HEK293 (cell line): Measurements from ENCODE around the gene GPHN.

Source experiments
- YY2 ChIP-seq: fragments of 450-650 bp; formaldehyde crosslinking; IDR thresholded peaks from 2 replicates; pipeline ENCODE4 v1.5.1; 2016; ENCODE audit warnings: missing biosample characterization, missing genetic modification characterization
- ZBTB20 ChIP-seq: fragments of 450-650 bp; formaldehyde crosslinking; IDR thresholded peaks from 2 replicates; pipeline ENCODE4 v1.5.1; 2016; ENCODE audit warnings: missing biosample characterization, missing genetic modification characterization
- ZNF112 ChIP-seq: fragments of 450-650 bp; formaldehyde crosslinking; IDR thresholded peaks from 2 replicates; pipeline ENCODE4 v1.5.0; 2017; ENCODE audit warnings: missing biosample characterization, missing genetic modification characterization
- TF ChIP-seq, protein P1 (sequence below): fragments of 450-650 bp; formaldehyde crosslinking; IDR thresholded peaks from 2 replicates; pipeline ENCODE4 v1.5.1; 2017; ENCODE audit warnings: missing biosample characterization, missing genetic modification characterization

DNA sequence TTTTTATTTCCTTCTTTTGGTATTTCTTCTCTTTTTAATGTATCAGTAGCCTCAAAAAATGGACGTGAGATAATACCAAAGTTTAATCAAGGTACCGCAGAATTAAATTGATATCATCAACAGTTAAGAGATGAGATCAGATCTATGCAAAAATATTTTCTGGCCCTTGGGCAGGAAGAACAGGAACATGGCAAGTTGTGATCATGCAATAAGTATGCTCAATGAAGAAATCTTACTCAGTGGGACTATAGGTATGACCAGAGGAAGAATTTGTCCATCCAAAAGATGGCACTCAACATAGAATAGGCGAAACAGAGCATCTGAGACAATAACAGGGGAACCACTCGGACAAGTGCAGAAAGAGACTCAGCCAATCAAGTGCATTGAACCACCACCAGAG, 680.4 kb downstream of the GPHN start:
- TF ChIP-seq, protein P1, sequence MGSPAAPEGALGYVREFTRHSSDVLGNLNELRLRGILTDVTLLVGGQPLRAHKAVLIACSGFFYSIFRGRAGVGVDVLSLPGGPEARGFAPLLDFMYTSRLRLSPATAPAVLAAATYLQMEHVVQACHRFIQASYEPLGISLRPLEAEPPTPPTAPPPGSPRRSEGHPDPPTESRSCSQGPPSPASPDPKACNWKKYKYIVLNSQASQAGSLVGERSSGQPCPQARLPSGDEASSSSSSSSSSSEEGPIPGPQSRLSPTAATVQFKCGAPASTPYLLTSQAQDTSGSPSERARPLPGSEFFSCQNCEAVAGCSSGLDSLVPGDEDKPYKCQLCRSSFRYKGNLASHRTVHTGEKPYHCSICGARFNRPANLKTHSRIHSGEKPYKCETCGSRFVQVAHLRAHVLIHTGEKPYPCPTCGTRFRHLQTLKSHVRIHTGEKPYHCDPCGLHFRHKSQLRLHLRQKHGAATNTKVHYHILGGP, result no peak
- no peak for TF ChIP-seq ZNF112 (tag by site-specific recombination)
- TF ChIP-seq YY2 (tag by site-specific recombination), result no peak
- TF ChIP-seq ZBTB20 (tag by site-specific recombination), result no peak
